GM18870 (cell line): ENCODE data around the gene TMC3.
"Not testable (repeated sequence)": the region's sequence is repeated elsewhere in the genome, so short reads cannot be mapped to it uniquely, and the experiment has no call there.

ENCODE experiments used
- ATAC-seq: cut with Tn5 transposase; IDR thresholded peaks from one replicate; pipeline ENCODE4 v1.9.1; 2021; ENCODE audit warnings: moderate library complexity; ENCODE audit not compliant: unreplicated experiment

Gene TMC3

DNA sequence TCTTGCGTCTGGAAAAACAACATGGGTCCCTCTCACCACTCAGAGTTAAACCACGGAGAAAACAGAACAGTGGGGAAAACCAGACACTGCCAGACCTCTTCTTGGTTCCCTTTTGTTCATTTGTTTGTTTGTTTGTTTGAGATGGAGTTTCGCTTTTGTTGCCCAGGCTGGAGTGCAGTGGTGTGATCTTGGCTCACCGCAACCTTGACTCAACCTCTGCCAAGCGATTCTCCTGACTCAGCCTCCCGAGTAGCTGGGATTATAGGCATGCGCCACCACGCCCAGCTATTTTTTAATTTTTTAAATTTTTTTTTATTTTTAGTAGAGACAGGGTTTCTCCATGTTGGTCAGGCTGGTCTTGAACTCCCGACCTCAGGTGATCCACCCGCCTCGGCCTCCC is 25.3 kb downstream of the TMC3 start:
- ATAC-seq = not testable (repeated sequence)

DNA sequence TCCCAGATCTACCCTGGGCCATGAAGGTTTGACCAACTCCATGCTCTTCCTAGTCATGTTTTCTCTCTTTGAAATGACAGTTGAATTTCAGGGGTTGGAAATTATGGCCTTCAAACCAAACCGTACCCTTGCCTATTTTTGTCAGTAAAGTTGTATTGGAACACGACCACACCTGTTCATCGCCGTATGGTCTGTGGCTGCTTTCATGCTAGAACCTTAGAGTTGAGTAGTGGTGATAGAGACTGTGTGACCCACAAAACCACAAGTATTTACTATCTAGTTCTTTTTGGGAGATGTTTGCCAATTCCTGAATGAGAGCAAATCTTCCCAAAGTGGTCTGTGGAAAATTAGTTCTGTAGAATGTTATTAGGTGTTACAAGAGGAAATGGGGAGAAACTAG is 26.1 kb downstream of the TMC3 start:
- ATAC-seq = no peak

DNA sequence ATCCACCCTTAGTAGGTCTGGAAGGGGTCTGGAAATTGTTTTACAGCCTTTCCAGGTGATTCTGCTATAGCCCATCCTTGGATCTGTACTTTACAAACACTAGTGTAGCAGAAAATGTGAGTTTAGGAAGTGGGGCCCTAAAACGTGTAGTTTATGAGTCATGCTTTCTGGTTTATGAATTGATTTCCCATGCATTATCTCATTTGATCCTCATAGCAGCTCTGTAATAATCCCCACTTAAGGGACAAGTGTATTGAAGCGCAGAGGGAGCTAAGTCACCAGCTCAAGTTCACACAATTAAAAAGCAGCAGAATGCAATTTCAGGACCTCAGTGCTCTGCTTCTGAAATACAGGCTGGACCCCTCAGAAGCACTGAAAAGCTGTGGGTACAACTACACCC is 27.4 kb downstream of the TMC3 start:
- ATAC-seq = no peak

DNA sequence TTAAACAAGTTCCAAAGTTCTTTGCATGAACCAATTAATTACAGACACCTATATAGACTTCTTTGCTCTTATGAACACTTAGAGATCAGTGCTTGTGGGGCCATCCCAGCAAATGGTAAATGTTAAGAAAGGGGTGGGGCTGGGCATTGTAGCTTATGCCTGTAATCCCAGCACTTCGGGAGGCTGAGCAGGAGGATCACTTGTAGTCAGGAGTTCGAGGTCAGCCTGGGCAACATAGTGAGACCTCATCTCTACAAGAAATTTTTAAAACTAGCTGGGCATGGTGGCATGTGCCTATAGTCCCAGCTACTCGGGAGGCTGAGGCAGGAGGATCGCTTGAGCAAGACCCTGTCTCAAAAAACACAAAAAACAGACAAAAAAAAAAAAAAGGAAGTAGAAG is 30.6 kb downstream of the TMC3 start:
- ATAC-seq = no peak

DNA sequence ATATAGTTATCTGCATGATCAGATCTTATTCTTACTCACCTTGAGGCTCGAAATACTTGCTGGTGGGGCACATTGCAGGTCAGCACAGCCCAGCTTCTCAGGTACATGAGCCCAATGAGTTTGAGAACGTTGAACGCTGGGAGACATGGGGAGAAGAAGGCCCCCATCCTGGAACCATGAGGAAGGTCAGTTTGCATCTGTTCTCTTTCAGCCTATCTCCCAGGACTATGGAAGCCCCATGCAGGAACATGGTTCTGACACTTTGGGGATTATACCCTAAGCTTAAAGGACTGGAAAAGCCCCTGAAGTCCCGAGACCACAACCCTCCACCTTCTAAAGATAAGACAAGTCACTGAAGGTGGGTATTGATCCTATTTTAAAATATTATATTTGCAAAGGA is 32.7 kb downstream of the TMC3 start:
- ATAC-seq = no peak

DNA sequence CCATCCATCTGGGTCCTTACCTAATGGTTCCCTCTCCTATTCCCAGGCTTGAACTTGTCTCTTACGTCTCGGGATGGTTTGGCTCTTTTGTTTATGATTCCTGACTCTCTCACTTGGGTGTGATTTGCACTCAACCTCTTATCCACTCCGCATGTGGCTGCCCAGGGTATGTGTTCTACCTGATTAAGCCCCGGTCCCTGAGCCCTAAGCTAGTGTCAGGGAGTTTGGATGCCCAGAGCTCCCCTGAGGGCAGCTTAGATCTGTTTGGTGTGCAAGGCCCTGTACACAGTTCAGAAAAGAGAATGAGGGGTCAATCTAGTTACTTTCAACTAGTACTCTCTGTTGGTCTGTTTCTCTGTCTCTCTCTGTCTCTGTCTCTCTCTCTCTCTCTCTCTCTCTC is 34.2 kb downstream of the TMC3 start:
- no peak for ATAC-seq

DNA sequence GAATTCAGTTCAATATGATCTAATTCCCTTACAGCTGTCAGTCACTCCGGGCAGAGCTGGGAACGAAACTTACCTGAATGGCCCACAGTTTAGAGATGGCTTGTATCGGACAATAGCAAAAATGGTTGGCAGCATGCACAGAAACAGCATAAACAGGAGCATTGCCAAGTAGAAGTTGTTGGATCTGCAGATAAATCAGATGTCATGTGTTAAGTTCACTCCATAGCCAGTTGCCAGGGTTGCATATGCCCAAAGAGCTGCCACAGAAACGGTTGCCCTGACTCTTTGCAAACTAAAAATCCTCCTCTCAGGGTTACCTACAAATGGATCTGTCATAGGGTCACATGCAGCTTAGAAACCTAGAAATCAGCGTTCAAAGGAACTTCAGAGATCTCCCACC is 34.7 kb downstream of the TMC3 start:
- no peak for ATAC-seq

DNA sequence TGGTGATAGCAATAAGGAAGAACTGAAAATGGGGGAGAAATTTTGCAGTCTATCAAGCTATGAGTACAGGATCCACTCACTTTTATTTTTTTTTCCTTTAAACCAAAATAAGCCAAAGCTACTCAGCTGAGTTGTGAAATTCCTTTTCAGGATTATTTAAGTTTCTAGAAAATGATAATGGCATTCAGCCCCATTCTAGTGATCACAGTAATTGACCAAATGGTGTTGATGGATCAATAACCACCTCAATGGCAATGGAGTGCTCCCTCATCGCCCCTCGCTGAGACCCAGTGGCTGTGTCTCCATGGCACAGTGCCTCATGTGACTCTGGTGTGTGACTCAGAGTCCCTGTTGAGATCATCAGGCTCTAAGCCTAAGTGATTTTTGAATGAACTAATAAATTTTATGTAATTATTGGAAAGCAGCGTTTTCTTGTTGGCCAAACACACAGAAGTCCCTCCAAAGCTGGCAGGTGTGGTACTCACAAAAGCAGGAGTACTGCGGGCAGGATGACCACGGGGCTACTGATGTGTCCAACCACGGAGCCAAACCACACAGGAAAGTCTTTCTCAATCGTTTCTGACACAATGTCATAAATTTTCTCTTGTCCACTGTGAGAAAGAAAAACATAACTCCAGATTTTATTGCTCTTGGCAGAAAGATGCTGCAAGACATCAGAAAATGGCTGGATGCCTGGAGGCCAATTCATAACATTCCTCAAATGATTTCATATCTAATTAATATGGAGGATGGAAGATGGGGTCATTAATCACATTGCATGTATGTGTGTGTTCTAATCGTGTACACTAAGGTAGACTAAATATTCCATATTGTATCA is 35.6 kb downstream of the TMC3 start:
- no peak for ATAC-seq

DNA sequence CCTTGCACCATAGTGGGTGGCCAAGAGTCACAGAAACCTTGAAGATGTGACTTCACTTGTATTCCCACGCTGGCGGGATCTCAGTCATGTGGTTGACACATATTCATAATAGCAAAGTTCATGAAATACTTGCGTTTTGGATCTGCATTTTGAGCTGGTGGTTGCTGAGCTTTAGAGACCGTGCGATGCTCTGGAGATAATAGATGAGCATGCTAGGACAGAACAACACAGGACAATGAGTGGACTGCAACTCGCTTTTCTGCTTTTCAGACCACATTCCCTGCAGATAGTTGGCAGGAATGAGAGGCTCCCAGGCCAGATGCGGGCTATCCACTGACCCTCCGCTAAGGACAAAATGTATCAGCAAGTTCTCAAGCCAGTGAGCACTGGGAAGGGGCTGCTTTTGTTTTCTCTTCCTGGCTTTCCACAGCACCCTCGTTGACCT is 36.3 kb downstream of the TMC3 start:
- no peak for ATAC-seq

DNA sequence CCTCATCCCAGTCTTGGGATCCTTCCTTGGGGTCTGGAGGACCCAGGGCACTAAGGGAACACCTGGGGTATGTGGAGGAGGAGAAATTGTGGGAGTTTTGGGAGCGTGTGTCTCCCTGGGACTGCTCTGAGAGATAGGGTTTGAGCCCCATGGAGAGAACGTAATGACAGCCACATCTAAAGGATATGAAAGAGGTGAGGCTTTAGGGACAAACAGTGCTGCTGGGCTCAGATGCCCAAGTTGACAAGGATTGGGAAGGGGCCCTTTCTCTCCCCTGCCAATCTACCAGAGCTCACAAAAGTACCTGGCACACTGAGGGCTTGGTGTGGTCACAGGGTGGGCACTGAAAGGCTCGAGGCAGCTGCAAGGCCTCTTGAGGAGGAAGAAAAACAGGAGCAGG is 36.8 kb downstream of the TMC3 start:
- no peak for ATAC-seq

DNA sequence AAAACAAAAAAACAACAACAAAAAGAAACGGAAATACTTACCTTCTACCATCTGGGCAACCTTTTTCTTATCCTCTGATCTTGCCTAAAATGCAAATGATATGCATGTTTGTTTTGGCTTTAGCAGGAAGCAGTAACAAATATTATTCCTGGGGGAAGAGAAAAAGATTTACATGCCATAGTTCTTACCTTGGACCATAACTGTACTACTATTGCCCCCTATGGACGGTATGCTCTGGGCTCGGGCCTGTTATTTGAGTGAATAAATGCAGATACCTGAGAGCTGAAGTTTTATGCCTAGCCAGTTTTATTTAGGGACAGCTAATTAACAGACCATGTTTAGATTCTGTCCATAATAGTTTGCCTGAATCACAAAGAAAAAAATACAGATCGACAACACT is 37.4 kb downstream of the TMC3 start:
- ATAC-seq = no peak

DNA sequence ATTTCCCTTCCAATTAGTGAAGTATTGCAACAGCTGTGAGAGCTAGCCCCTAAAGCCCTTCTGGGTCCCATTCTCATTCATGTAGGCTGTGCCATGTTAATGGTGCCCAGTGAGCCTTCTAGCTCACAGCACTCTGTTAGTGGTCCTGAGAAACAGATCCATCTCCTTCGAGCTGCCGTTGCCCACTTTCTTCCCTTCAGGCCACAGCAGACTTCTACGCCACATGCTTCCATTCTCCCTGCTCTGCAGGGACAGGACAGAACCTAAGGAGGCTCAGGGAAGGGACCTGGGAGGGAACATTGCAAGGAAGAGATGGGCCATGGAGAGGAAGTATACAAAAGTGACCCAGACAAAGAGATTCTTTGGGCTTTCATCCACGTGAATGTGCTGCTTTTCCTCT is 38.4 kb downstream of the TMC3 start:
- no peak for ATAC-seq

DNA sequence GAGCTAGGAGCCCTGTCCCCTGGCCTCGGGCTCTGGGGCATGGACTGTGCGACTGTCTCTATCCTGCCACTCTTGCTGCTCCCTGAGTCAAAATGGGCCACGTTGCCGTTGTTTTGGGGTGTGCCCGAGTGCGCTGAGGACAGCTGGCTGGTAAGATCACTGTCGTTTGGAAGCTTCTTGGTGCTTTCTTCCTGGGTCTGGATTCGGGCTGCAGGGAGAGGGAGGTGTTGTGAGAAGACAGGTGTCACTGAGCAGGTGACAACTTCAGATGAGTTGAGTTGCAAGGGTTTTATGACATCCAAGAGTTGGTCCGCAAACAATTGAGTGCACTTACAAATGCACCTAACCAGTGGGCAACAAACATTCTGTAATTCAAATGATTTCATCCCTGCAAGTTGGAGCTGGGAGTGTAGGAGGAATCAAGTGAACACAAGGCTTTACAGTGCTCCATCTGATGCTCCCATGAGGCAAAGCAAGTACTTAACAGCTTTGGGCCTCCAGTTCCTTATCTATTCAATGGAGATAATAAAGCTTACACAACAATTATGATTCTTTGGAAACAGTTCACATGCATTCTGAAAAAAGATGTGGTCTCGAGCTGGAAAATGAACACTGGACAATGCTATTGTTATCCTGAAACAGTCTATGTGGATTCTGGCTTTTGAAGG is 39.1 kb downstream of the TMC3 start:
- no peak for ATAC-seq

DNA sequence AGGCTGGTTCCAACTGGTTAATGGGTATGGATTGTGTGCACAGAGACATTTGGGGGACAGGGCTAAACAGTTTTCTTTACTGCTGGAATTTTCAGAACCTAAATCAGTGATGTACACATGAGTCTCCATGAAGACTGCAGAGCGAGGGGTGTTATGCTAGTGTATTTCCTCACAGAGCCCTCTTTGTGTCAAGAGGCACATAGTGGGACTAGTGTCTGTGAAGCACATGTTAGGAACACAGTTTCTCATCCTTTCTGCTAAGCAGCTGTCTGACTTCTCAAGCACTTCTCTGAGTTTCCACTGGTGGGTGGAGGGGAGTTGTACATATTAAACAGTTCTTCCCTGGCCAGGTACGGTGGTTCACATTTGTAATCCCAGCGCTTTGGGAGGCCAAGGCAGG is 40.6 kb downstream of the TMC3 start:
- no peak for ATAC-seq

DNA sequence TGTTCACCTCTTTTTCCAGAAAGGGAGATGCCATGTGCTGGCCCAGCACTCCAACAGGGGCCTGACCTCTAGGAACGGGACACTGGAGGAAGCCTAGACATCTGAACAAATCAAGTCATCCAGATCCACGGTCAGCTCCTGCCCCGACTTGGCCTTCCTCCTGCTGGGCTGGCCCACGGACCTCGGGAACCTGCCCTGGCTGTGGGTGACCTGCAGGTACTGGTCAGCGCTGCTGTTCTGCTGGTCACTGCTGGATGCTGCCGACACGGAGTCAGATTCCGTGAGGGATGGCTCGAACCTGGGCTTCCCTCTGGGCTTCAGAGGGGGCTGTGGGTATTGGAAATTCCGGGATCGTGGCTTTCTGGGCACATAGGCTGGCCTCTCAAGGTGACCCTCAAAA is 41.7 kb downstream of the TMC3 start:
- no peak for ATAC-seq

DNA sequence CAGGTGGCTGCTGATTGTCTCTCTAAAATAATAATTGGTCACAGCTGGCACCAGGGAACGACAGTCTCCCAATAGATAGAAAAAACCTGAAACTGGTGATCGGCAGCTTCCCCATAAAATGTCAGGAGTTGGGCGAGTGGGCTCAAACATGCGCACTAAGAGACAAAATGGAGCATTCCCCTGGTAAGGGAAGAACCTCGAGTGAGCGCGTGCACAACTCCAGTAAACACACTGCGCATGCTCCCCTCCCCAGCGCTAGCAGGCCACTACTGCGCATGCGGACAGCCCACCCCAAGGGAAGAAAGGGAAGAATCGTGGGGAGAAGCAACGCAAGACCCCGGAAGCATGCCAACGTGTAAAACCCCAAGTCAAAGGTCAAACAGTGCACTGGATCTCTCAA is 42.4 kb downstream of the TMC3 start:
- no peak for ATAC-seq

DNA sequence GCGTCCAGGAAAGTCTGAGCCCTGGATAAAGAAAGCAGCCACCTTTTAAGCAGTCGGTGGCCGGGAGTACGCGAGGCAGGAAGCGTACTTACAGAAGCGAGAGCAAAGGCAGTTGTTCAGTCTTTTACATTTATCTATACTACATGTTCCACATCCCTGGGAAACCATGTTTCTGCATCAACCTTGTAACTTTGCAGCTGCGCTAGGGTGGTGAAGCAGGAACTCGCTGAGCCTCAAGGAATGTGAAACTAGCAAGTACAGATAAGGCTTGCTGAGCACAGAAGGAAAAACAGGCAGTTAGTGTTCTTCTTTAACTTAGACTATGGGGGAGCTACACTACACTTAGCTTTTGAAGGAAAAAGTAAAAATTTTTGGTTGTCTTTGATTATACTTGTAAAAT is 42.9 kb downstream of the TMC3 start:
- not testable (repeated sequence) for ATAC-seq

DNA sequence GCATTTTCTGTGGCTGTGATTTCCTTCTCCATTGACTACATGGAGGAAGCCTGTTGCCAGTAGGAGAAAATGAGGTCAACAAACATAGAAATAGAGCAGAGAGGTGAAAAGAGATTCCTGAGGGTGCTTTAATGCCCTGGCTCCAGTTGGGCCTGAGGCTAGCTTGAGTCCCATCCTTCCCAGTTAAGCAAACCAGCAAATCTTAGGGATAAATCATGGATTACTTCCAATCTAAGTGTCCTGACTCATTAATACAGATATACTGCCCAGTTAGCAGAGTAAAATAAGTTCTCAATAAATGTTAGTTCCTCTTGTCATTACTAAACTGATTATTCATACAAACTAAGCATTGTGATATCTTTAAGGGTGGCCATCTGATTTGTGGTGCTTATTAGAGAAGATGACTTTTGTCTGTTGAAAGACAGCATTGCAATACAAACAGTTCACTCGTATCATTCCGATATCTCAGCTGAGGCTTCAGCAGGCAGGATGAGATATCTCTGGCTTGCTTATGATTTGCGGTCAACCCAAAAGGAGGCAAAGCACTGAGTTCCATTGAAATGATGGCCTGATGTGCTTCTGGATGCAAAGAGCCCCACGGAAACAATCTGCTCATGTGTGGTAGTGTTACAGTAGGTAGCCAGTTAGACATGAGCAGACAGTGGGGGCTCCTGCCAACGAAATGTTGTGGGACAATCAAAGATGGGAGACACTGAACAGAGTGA is 43.5 kb downstream of the TMC3 start:
- ATAC-seq = no peak

DNA sequence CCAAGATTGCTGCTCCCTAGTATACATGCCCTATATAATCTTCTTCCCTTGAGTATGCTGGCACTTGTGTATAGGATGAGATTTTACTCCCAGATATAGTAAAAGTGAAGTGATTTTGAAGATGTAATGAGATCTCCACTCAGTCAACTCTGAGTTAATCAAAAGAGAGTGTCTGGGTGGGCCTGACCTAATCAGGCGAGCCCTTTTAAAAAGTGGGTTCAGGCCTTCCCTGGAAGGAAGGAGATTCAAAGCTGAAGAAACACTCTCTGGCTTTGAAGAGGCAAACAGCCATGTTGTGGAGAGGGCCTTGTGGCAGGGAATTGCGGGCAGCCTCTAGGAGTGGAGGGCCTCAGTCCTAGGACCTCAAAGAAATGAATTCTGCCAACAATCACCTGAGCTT is 44.6 kb downstream of the TMC3 start:
- ATAC-seq = no peak

DNA sequence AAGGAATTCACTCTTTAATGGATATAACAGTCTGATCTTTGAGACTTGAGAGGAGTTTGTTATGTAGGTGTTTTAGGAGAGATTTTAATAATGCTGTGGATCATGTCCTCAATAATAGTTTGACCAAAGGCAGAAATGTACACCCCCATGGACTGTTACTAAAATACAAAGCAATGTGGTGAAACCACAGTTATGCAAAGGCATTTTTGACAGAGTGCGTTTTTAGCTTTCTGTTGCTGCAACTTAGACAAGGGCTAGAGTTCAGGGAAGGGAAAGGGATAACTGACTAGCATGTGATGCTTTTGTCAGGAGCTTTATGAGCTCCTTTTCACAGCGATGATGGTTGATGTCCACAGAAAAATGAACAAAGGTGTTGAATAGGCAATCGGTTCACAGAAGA is 46.5 kb downstream of the TMC3 start:
- no peak for ATAC-seq

DNA sequence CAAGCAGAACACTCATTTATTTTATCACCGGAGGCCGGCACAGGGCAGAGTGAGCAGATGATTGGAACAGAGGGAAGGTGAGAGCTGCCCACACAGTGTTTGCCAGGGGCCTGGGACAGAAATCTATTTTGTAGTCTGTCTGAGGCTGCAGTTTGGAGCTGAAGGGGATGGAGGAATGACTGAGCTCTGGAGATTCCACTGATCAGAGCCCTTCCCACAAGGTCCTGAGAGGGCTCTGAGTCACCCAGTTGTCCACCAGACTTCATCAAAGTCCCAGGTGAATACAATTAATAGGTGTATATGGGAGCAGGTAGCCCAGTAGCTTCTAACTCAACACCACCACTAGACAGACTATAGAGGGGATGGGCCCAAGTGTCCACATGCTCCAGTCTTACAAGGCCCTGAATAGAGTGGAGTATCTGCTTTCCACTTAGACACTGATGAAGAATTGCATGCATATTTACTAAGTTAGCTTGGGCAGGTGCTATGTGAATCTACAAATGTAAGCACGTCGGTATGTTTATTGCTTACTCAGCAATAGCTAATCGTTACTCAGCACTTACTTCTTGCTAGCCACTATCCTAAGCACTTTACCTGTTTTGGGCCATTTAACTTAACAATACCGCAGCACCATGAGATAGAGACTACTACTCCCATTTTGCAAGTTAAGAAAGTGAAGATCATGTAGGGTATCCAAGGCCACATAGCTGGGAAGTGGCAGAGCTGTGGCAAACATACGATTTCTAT is 47.4 kb downstream of the TMC3 start:
- no peak for ATAC-seq
